Measurements from ENCODE around the gene TMSB4Y. TPM values are rescaled to one million over a fixed set of nuclear protein-coding genes. Genes with fewer than 3 reads are reported as not detected.

Gene TMSB4Y
- total RNA-seq (ENCODE audit: insufficient read depth, low replicate concordance) = 1.9 TPM

GRCh38 chrY:13703568-13703968 is at the start of gene TMSB4Y:
TMSB4Y (plus strand) TSS chrY:13703899.
- DNase-seq (ENCODE audit: low spot score) = peak; percentile 75

- DNase-seq (ENCODE audit: low spot score) = no peak
These were observed 39.5 kb upstream of the TMSB4Y start for GRCh38 chrY:13664162-13664561.

GRCh38 chrY:13671122-13671521 is 32.6 kb upstream of the TMSB4Y start:
- DNase-seq (ENCODE audit: low spot score) = no peak

GRCh38 chrY:13702276-13702675 is 1.4 kb upstream of the TMSB4Y start:
- no peak for DNase-seq (ENCODE audit: low spot score)

- DNase-seq (ENCODE audit: low spot score) = peak; percentile 40
These were observed 627 bp downstream of the TMSB4Y start for GRCh38 chrY:13704121-13704930.

GRCh38 chrY:13705197-13705596 is 1.5 kb downstream of the TMSB4Y start:
- peak; percentile 24 for DNase-seq (ENCODE audit: low spot score)

- no peak for DNase-seq (ENCODE audit: low spot score)
These were observed 4.3 kb downstream of the TMSB4Y start for GRCh38 chrY:13708038-13708437.

- DNase-seq (ENCODE audit: low spot score) = no peak
These were observed 15.3 kb downstream of the TMSB4Y start for GRCh38 chrY:13718996-13719395.

- DNase-seq (ENCODE audit: low spot score) = no peak
These were observed 25.8 kb downstream of the TMSB4Y start for GRCh38 chrY:13729517-13729916.

GRCh38 chrY:13738618-13739017 is 34.9 kb downstream of the TMSB4Y start:
- DNase-seq (ENCODE audit: low spot score) = peak; percentile 38

GRCh38 chrY:13751289-13752071 is 47.8 kb downstream of the TMSB4Y start:
- DNase-seq (ENCODE audit: low spot score) = no peak

- peak; percentile 36 for DNase-seq (ENCODE audit: low spot score)
These were observed 51.0 kb downstream of the TMSB4Y start for GRCh38 chrY:13754661-13755060.

Other genes with a start within 250 kb of the TMSB4Y start
- 25.5 TPM for gene UTY, start 223.9 kb upstream of the TMSB4Y start, total RNA-seq (ENCODE audit: insufficient read depth, low replicate concordance)

Measured in umbilical cord (tissue), 2 donors.